ENCODE measurements around the gene TFDP2.
A peak's percentile ranks its signal among the peaks of the same experiment; 100 is the strongest.

The TFDP2 gene

DNA sequence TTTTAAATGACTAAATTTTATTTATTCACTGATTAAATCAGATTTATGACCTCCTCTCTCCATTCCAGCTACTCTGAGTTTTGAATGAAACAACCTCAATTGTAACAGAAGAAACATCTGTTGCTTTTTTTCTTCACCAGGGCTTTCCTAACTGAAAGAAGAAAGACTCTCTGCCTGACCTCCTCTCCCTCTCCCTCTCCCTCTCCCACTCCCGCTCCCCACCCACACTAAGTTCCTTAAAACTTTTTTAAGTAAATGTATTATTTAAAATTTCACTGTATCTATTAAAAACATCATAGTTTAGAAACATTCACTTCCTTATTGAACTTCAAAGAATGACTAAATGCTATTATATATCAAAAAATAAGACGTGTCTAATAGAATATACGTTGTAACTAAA, 122.0 kb downstream of the TFDP2 start:
- H3K4ac ChIP-seq (ENCODE audit: low read depth in 1 of 2, low read length in 2 of 2), result no peak overlapping the region
- peak; percentile 10 for DNase-seq
- H3K27ac ChIP-seq (ENCODE audit: low read length, poor library complexity, severe bottlenecking), result no peak overlapping the region
- no peaks in the 10 kb centered on the region for H3K27me3 ChIP-seq (ENCODE audit: control insufficient read depth in 1 of 2, insufficient read depth in 1 of 2, low read length in 2 of 2)
- no peak overlapping the region for H4K8ac ChIP-seq (ENCODE audit: low read length)
- no peak overlapping the region for H2AK5ac ChIP-seq (ENCODE audit: low read length, severe bottlenecking)
- no CpG with 5 or more reads among the region's 3 CpGs for WGBS
- no peak overlapping the region for H3K23ac ChIP-seq (ENCODE audit: low read length in 2 of 2)
- H3K4me1 ChIP-seq (ENCODE audit: control insufficient read depth, insufficient read depth, low read depth, low read length), result no peaks in the 10 kb centered on the region
- no peak overlapping the region for H2BK12ac ChIP-seq (ENCODE audit: low read length in 2 of 2)
- H4K91ac ChIP-seq (ENCODE audit: low read length), result no peak overlapping the region
- no peaks in the 10 kb centered on the region for H3K9me3 ChIP-seq (ENCODE audit: control insufficient read depth, low read length)
- H2AFZ ChIP-seq (ENCODE audit: low read depth, low read length), result no peak overlapping the region
- H3K79me1 ChIP-seq (replicated peaks; ENCODE audit: low read length, poor library complexity, severe bottlenecking), result peaks cover 13% of the 10 kb centered on the region
- H2BK5ac ChIP-seq (ENCODE audit: low read depth, low read length, poor library complexity, severe bottlenecking), result no peak overlapping the region
- H3K9ac ChIP-seq (ENCODE audit: low read length), result peak overlapping the region; percentile 85
- H3K4me2 ChIP-seq (ENCODE audit: low read length, poor library complexity, severe bottlenecking), result peak overlapping the region; percentile 23
- no peak overlapping the region for H3K14ac ChIP-seq (ENCODE audit: low read length in 2 of 2)
- H2BK120ac ChIP-seq (ENCODE audit: low read depth, low read length), result no peak overlapping the region
- no peak overlapping the region for H2BK15ac ChIP-seq (ENCODE audit: low read depth, poor library complexity, severe bottlenecking)
- peaks cover 0 to 3% of the 10 kb centered on the region in 2 experiments for H3K36me3 ChIP-seq (ENCODE audit: control insufficient read depth in 1 of 2, insufficient read depth in 2 of 2, low read depth in 1 of 2, low read length in 2 of 2)
- no peak overlapping the region for H3K18ac ChIP-seq (ENCODE audit: low read depth in 1 of 2, low read length in 2 of 2)
- peak overlapping the region in 1 of 2 experiments; percentile 87 for H3K4me3 ChIP-seq (ENCODE audit: insufficient read depth in 1 of 2, low read depth in 1 of 2, low read length in 2 of 2)

DNA sequence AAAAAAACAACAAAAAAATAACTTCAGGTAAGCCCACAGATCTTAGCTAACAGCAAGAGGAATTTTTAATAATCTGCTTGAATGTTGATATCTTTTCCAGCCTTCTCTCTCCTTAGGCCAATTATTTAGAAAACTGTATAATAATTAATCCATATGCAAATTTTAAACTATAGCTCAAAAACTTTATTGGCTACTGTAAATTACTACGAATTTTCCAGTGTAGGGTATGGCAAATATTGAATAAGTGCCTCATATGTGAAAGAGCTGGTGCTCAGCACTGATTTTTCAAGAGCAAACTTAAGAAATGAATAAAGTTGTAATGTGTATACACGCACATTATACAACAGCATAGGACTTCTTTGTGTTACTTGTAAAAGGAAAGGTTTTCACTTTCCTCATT, 123.0 kb downstream of the TFDP2 start:
- no peaks in the 10 kb centered on the region for H3K9me3 ChIP-seq (ENCODE audit: control insufficient read depth, low read length)
- H2AFZ ChIP-seq (ENCODE audit: low read depth, low read length), result no peak overlapping the region
- H3K23ac ChIP-seq (ENCODE audit: low read length in 2 of 2), result no peak overlapping the region
- no peak overlapping the region for H2BK12ac ChIP-seq (ENCODE audit: low read length in 2 of 2)
- no peak overlapping the region for H3K4ac ChIP-seq (ENCODE audit: low read depth in 1 of 2, low read length in 2 of 2)
- H2BK120ac ChIP-seq (ENCODE audit: low read depth, low read length), result no peak overlapping the region
- no peak overlapping the region for H3K27ac ChIP-seq (ENCODE audit: low read length, poor library complexity, severe bottlenecking)
- H2BK15ac ChIP-seq (ENCODE audit: low read depth, poor library complexity, severe bottlenecking), result no peak overlapping the region
- no peak overlapping the region for H3K9ac ChIP-seq (ENCODE audit: low read length)
- no peak overlapping the region for H3K4me3 ChIP-seq (ENCODE audit: insufficient read depth in 1 of 2, low read depth in 1 of 2, low read length in 2 of 2)
- H3K79me1 ChIP-seq (replicated peaks; ENCODE audit: low read length, poor library complexity, severe bottlenecking), result peaks cover 14% of the 10 kb centered on the region
- H3K14ac ChIP-seq (ENCODE audit: low read length in 2 of 2), result no peak overlapping the region
- H3K4me2 ChIP-seq (ENCODE audit: low read length, poor library complexity, severe bottlenecking), result no peak overlapping the region
- H3K36me3 ChIP-seq (ENCODE audit: control insufficient read depth in 1 of 2, insufficient read depth in 2 of 2, low read depth in 1 of 2, low read length in 2 of 2), result peaks cover 0 to 3% of the 10 kb centered on the region in 2 experiments
- H4K8ac ChIP-seq (ENCODE audit: low read length), result no peak overlapping the region
- no peaks in the 10 kb centered on the region for H3K4me1 ChIP-seq (ENCODE audit: control insufficient read depth, insufficient read depth, low read depth, low read length)
- no peak overlapping the region for H3K18ac ChIP-seq (ENCODE audit: low read depth in 1 of 2, low read length in 2 of 2)
- H2BK5ac ChIP-seq (ENCODE audit: low read depth, low read length, poor library complexity, severe bottlenecking), result no peak overlapping the region
- no peak overlapping the region for H2AK5ac ChIP-seq (ENCODE audit: low read length, severe bottlenecking)
- WGBS, result 90% methylated on average over 2 of the region's 2 CpGs
- no peak for DNase-seq
- no peak overlapping the region for H4K91ac ChIP-seq (ENCODE audit: low read length)
- H3K27me3 ChIP-seq (ENCODE audit: control insufficient read depth in 1 of 2, insufficient read depth in 1 of 2, low read length in 2 of 2), result no peaks in the 10 kb centered on the region

DNA sequence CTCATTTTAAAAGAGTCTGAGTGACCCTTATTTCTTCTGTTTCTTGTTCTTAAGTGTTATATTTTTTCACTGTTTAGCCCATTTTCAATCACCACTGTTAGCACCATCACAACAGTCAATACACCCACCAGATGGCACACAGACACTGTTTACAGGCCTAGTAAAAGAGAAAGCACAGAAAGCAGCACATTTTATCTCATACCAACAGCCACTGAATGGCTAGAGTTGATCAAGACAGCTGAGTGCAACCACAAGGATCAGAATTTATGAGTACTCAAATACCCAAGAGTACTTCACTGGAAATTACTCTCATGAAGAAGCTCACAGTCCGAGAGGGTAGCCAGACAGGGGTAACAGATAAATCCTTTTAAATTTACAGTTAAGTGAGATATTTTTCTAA, 127.0 kb downstream of the TFDP2 start:
- Histone ChIP-seq H3K27ac (ENCODE audit: low read length, poor library complexity, severe bottlenecking) (no peak overlapping the region), H2BK12ac (ENCODE audit: low read length in 2 of 2) (no peak overlapping the region), H3K9me3 (ENCODE audit: control insufficient read depth, low read length) (no peaks in the 10 kb centered on the region), H3K27me3 (ENCODE audit: control insufficient read depth in 1 of 2, insufficient read depth in 1 of 2, low read length in 2 of 2) (no peaks in the 10 kb centered on the region), H3K4ac (ENCODE audit: low read depth in 1 of 2, low read length in 2 of 2) (no peak overlapping the region), H3K36me3 (ENCODE audit: control insufficient read depth in 1 of 2, insufficient read depth in 2 of 2, low read depth in 1 of 2, low read length in 2 of 2) (peaks cover 0 to 3% of the 10 kb centered on the region in 2 experiments), H3K9ac (ENCODE audit: low read length) (no peak overlapping the region), H3K4me2 (ENCODE audit: low read length, poor library complexity, severe bottlenecking) (no peak overlapping the region), H2BK15ac (ENCODE audit: low read depth, poor library complexity, severe bottlenecking) (no peak overlapping the region), H3K23ac (ENCODE audit: low read length in 2 of 2) (no peak overlapping the region), H3K14ac (ENCODE audit: low read length in 2 of 2) (no peak overlapping the region), H3K18ac (ENCODE audit: low read depth in 1 of 2, low read length in 2 of 2) (no peak overlapping the region), H2AFZ (ENCODE audit: low read depth, low read length) (no peak overlapping the region), H4K8ac (ENCODE audit: low read length) (no peak overlapping the region), H2BK5ac (ENCODE audit: low read depth, low read length, poor library complexity, severe bottlenecking) (no peak overlapping the region), H4K91ac (ENCODE audit: low read length) (no peak overlapping the region), H2BK120ac (ENCODE audit: low read depth, low read length) (no peak overlapping the region), H3K4me3 (ENCODE audit: insufficient read depth in 1 of 2, low read depth in 1 of 2, low read length in 2 of 2) (no peak overlapping the region), H3K79me1 (replicated peaks; ENCODE audit: low read length, poor library complexity, severe bottlenecking) (peaks cover 14% of the 10 kb centered on the region), H2AK5ac (ENCODE audit: low read length, severe bottlenecking) (no peak overlapping the region), H3K4me1 (ENCODE audit: control insufficient read depth, insufficient read depth, low read depth, low read length) (peaks cover 5% of the 10 kb centered on the region)
- DNase-seq, result peak; percentile 59
- no CpG with 5 or more reads among the region's 1 CpG for WGBS

DNA sequence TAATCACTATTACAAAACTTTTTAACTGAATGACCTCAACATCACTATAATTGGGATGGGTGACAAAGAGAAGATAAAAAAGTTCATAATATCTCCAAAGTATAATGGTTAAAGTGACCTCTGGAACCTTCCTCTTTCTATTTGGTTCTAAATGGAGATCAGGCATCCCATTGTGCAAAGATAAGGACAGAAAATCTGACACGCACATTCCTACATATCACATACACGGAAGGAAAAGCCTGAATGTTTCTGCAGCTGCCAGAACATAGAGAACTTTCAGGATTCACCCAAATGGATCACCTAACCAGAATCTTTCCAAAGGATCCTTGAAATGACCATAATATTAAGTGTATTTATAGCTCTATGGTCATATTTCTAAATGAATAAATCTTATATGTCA, 128.2 kb downstream of the TFDP2 start:
- WGBS, result 100% methylated on average over 2 of the region's 2 CpGs
- Histone ChIP-seq H2AFZ (ENCODE audit: low read depth, low read length) (no peak overlapping the region), H2BK120ac (ENCODE audit: low read depth, low read length) (no peak overlapping the region), H3K4me3 (ENCODE audit: insufficient read depth in 1 of 2, low read depth in 1 of 2, low read length in 2 of 2) (no peak overlapping the region), H2BK15ac (ENCODE audit: low read depth, poor library complexity, severe bottlenecking) (no peak overlapping the region), H3K27ac (ENCODE audit: low read length, poor library complexity, severe bottlenecking) (no peak overlapping the region), H3K23ac (ENCODE audit: low read length in 2 of 2) (no peak overlapping the region), H3K9me3 (ENCODE audit: control insufficient read depth, low read length) (no peaks in the 10 kb centered on the region), H3K4me2 (ENCODE audit: low read length, poor library complexity, severe bottlenecking) (no peak overlapping the region), H2AK5ac (ENCODE audit: low read length, severe bottlenecking) (no peak overlapping the region), H2BK5ac (ENCODE audit: low read depth, low read length, poor library complexity, severe bottlenecking) (no peak overlapping the region), H3K27me3 (ENCODE audit: control insufficient read depth in 1 of 2, insufficient read depth in 1 of 2, low read length in 2 of 2) (no peaks in the 10 kb centered on the region), H4K91ac (ENCODE audit: low read length) (no peak overlapping the region), H3K9ac (ENCODE audit: low read length) (no peak overlapping the region), H4K8ac (ENCODE audit: low read length) (no peak overlapping the region), H3K14ac (ENCODE audit: low read length in 2 of 2) (no peak overlapping the region), H3K18ac (ENCODE audit: low read depth in 1 of 2, low read length in 2 of 2) (no peak overlapping the region), H3K4ac (ENCODE audit: low read depth in 1 of 2, low read length in 2 of 2) (no peak overlapping the region), H3K4me1 (ENCODE audit: control insufficient read depth, insufficient read depth, low read depth, low read length) (peaks cover 5% of the 10 kb centered on the region), H3K36me3 (ENCODE audit: control insufficient read depth in 1 of 2, insufficient read depth in 2 of 2, low read depth in 1 of 2, low read length in 2 of 2) (peaks cover 0 to 3% of the 10 kb centered on the region in 2 experiments), H3K79me1 (replicated peaks; ENCODE audit: low read length, poor library complexity, severe bottlenecking) (peaks cover 19% of the 10 kb centered on the region), H2BK12ac (ENCODE audit: low read length in 2 of 2) (no peak overlapping the region)
- DNase-seq, result no peak
